Stomach (tissue), 4 donors: Measurements from ENCODE around the gene NME7.

ENCODE experiments used
- CTCF ChIP-seq, 7 experiments: fragments of 450-650 bp in 4 of 7; fragments of 200-600 bp in 3 of 7; sonication (generic) in 3 of 7; IDR thresholded peaks; one replicate each; pipeline ENCODE4 v1.5.1; 2016 to 2019; ENCODE audit warnings: antibody characterized with exemption in 7 of 7, control low read depth in 2 of 7, mild to moderate bottlenecking in 1 of 7
- EP300 ChIP-seq: sonication (generic); formaldehyde crosslinking; IDR thresholded peaks from one replicate; pipeline ENCODE4 v1.6.1; 2017; ENCODE audit warnings: antibody characterized with exemption

DNA sequence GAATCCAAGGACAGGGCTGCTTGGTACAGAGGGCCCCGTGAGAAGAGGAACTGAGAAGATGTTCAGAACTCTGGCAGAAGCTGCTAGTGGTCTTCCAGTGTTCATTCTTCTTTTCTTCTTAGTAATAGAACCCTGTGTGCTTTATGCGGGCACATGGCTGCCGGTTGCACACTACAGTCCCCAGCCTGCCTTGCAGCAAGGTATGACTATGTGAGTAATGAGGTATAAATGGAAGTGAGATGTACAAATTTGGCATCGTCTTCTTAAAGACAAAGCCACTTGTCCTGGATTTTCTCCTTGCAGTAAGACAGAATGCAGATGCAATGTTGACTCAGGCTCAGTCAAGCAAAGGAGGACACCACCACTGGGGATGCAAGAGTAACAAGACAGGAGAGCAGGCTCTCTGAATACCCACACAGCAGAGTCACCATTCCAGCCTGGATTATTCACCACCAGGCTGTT is 276.1 kb downstream of the NME7 start:
- no peak for TF ChIP-seq EP300
- TF ChIP-seq CTCF (IDR thresholded peaks at IDR 0.05): no peak
